Adipose tissue (tissue), 3 donors: ENCODE results near the gene TOMM7. TPM values are rescaled to one million over a fixed set of nuclear protein-coding genes. Genes with fewer than 3 reads are reported as not detected.

Source experiments
- H3K27ac ChIP-seq: one replicate; pipeline ENCODE4 v1.5.1; 2013; ENCODE audit warnings: low read depth, low read length
- WGBS, 3 donors: extraction: QIAGEN DNeasy Blood & Tissue Kit; methylation state at CpG; one replicate each; pipeline ENCODE4 v1.1.7; 2013; 5-methylcytosine and 5-hydroxymethylcytosine counted together
- polyA plus RNA-seq, 3 donors: library from polyadenylated mRNA; stranded (reverse); fragments of 200-250 nt; gene quantifications; one replicate each; pipeline ENCODE4 v1.2.3, GENCODE V29; 2013
- donor health status: healthy with polysubstance abuse.
- donor health status: Bipolar disorder and iron deficiency.
- donor health status: healthy.

Gene TOMM7
- polyA plus RNA-seq = 100 to 1,000 TPM; 226 to 789 (median 356) TPM

- 0 to 1% (median 0%) methylated on average over 38 of the region's 38 CpGs for WGBS, 3 donors
- H3K27ac ChIP-seq = no peak within 1 kb of the TSS
Measured at GRCh38 chr7:22822486-22823141, at the start of gene TOMM7. TSS of gene TOMM7 (minus strand) at chr7:22822849. CDS start at chr7:22822779, 70 bp downstream.

- WGBS, 3 donors = 57 to 68% (median 64%) methylated on average over 7 of the region's 7 CpGs
- H3K27ac ChIP-seq = no peak overlapping the region
Measured at GRCh38 chr7:22872096-22872807, 49.6 kb upstream of the TOMM7 start.

GRCh38 chr7:22871661-22872060, 49.0 kb upstream of the TOMM7 start:
- no peak overlapping the region for H3K27ac ChIP-seq

- no peak overlapping the region for H3K27ac ChIP-seq
- WGBS, 3 donors = 92 to 100% (median 92%) methylated on average over 1 of the region's 1 CpG
Measured at GRCh38 chr7:22868509-22868908, 45.9 kb upstream of the TOMM7 start.

- 40 to 62% (median 47%) methylated on average over 2 of the region's 2 CpGs for WGBS, 3 donors
- H3K27ac ChIP-seq = no peak overlapping the region
Measured at GRCh38 chr7:22867589-22867988, 44.9 kb upstream of the TOMM7 start.

GRCh38 chr7:22867003-22867402, 44.4 kb upstream of the TOMM7 start:
- no peak overlapping the region for H3K27ac ChIP-seq
- WGBS, 3 donors = 40 to 89% (median 55%) methylated on average over 4 of the region's 4 CpGs

- 84 to 91% (median 87%) methylated on average over 2 of the region's 2 CpGs for WGBS, 3 donors
- no peak overlapping the region for H3K27ac ChIP-seq
Measured at GRCh38 chr7:22865602-22865960, 42.9 kb upstream of the TOMM7 start.

- 68 to 84% (median 79%) methylated on average over 7 of the region's 7 CpGs for WGBS, 3 donors
- H3K27ac ChIP-seq = no peak overlapping the region
Measured at GRCh38 chr7:22864855-22865601, 42.4 kb upstream of the TOMM7 start.

- 88 to 91% (median 89%) methylated on average over 1 of the region's 1 CpG for WGBS, 3 donors
- H3K27ac ChIP-seq = no peak overlapping the region
Measured at GRCh38 chr7:22864301-22864700, 41.7 kb upstream of the TOMM7 start.

- WGBS, 3 donors = 96 to 97% (median 97%) methylated on average over 8 of the region's 8 CpGs
- no peak overlapping the region for H3K27ac ChIP-seq
Measured at GRCh38 chr7:22863156-22863899, 40.7 kb upstream of the TOMM7 start.

- H3K27ac ChIP-seq = no peak overlapping the region
- 46 to 100% (median 97%) methylated on average over 2 of the region's 2 CpGs for WGBS, 3 donors
Measured at GRCh38 chr7:22861576-22861975, 38.9 kb upstream of the TOMM7 start.

- no peak overlapping the region for H3K27ac ChIP-seq
- 63 to 85% (median 85%) methylated on average over 4 of the region's 4 CpGs for WGBS, 3 donors
Measured at GRCh38 chr7:22860784-22861482, 38.3 kb upstream of the TOMM7 start.

- H3K27ac ChIP-seq = no peak overlapping the region
- 75 to 81% (median 79%) methylated on average over 2 of the region's 2 CpGs for WGBS, 3 donors
Measured at GRCh38 chr7:22860337-22860736, 37.7 kb upstream of the TOMM7 start.

- no peak overlapping the region for H3K27ac ChIP-seq
- 46 to 72% (median 69%) methylated on average over 4 of the region's 4 CpGs for WGBS, 3 donors
Measured at GRCh38 chr7:22859641-22860290, 37.1 kb upstream of the TOMM7 start.

GRCh38 chr7:22858640-22859561, 36.3 kb upstream of the TOMM7 start:
- H3K27ac ChIP-seq = no peak overlapping the region
- 63 to 88% (median 73%) methylated on average over 10 of the region's 10 CpGs for WGBS, 3 donors

- WGBS, 3 donors = 73 to 89% (median 83%) methylated on average over 1 of the region's 1 CpG
- no peak overlapping the region for H3K27ac ChIP-seq
Measured at GRCh38 chr7:22858274-22858639, 35.6 kb upstream of the TOMM7 start.

GRCh38 chr7:22856416-22856815, 33.8 kb upstream of the TOMM7 start:
- WGBS, 3 donors = 74 to 87% (median 80%) methylated on average over 2 of the region's 2 CpGs
- no peak overlapping the region for H3K27ac ChIP-seq
